H4 (cell line): ENCODE data around the gene CCDC83. TPM values are rescaled to one million over a fixed set of nuclear protein-coding genes. Genes with fewer than 3 reads are reported as not detected.
A peak's percentile ranks its signal among the peaks of the same experiment; 100 is the strongest.
"Not testable (repeated sequence)": the region's sequence is repeated elsewhere in the genome, so short reads cannot be mapped to it uniquely, and the experiment has no call there.

Source experiments
- DNase-seq: peaks from one replicate; pipeline ENCODE4 v3.0.0-alpha.2; 2015; ENCODE audit warnings: low spot score
- total RNA-seq: library from RNA; depleted of rRNA; stranded (reverse); fragments of >200 nt; shearing (Covaris generic); gene quantifications from 2 replicates; pipeline ENCODE4 v1.2.3, GENCODE V29; 2014

CCDC83 gene
- total RNA-seq, 1 experiment from 2014 or later, result not detected

GRCh38 chr11:85835729-85836128 lies 19.5 kb upstream of the CCDC83 start:
- no peak for DNase-seq

GRCh38 chr11:85840932-85841331 lies 14.3 kb upstream of the CCDC83 start:
- DNase-seq, result not testable (repeated sequence)

GRCh38 chr11:85843929-85844328 lies 11.3 kb upstream of the CCDC83 start:
- no peak for DNase-seq

- peak; percentile 61 for DNase-seq
Observed at GRCh38 chr11:85844439-85845123, 10.6 kb upstream of the CCDC83 start.

- no peak for DNase-seq
Observed at GRCh38 chr11:85845124-85845631, 10.0 kb upstream of the CCDC83 start.

GRCh38 chr11:85847436-85847835 lies 7.7 kb upstream of the CCDC83 start:
- no peak for DNase-seq

- no peak for DNase-seq
Observed at GRCh38 chr11:85848006-85848405, 7.2 kb upstream of the CCDC83 start.

GRCh38 chr11:85848556-85848955 lies 6.6 kb upstream of the CCDC83 start:
- no peak for DNase-seq

- not testable (repeated sequence) for DNase-seq
Observed at GRCh38 chr11:85852754-85853153, 2.4 kb upstream of the CCDC83 start.

- not testable (repeated sequence) for DNase-seq
Observed at GRCh38 chr11:85853541-85853940, 1.6 kb upstream of the CCDC83 start.

GRCh38 chr11:85854212-85854556 lies 999 bp upstream of the CCDC83 start:
- DNase-seq, result no peak

GRCh38 chr11:85854557-85855340 lies 434 bp upstream of the CCDC83 start:
- peak; percentile 91 for DNase-seq

- DNase-seq, result no peak
Observed at GRCh38 chr11:85857098-85857497, 1.9 kb downstream of the CCDC83 start.

- not testable (repeated sequence) for DNase-seq
Observed at GRCh38 chr11:85859541-85859940, 4.4 kb downstream of the CCDC83 start.

GRCh38 chr11:85863855-85864254 lies 8.7 kb downstream of the CCDC83 start:
- DNase-seq, result no peak

GRCh38 chr11:85866137-85866827 lies 11.1 kb downstream of the CCDC83 start:
- DNase-seq, result no peak

GRCh38 chr11:85867751-85868150 lies 12.6 kb downstream of the CCDC83 start:
- DNase-seq, result no peak

GRCh38 chr11:85869781-85870180 lies 14.6 kb downstream of the CCDC83 start:
- DNase-seq, result no peak

- DNase-seq, result no peak
Observed at GRCh38 chr11:85874265-85874664, 19.1 kb downstream of the CCDC83 start.

GRCh38 chr11:85875505-85875904 lies 20.3 kb downstream of the CCDC83 start:
- DNase-seq, result no peak

GRCh38 chr11:85884581-85885021 lies 29.4 kb downstream of the CCDC83 start:
- DNase-seq, result peak; percentile 35
